Measurements from ENCODE around the gene OR51I2.

DNA sequence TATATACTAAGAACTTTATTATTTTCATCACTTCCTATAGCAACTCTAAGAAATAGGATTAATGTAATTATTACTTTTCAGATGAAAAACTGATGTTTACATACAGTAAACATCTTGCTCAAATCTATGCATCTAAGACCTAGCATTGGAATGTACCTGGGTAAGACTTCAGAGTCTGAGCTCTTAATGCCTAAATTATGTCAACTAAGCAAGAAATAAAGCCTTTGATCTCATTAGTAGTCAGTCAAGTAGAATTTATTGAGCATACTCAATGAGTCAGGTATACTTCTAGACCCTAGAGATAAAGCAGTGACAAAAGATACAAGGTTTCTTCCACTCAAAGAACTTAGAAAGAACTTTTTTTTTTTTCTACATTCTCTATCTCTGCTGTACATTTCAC, 44.0 kb upstream of the OR51I2 start:
- TF ChIP-seq, protein P1, sequence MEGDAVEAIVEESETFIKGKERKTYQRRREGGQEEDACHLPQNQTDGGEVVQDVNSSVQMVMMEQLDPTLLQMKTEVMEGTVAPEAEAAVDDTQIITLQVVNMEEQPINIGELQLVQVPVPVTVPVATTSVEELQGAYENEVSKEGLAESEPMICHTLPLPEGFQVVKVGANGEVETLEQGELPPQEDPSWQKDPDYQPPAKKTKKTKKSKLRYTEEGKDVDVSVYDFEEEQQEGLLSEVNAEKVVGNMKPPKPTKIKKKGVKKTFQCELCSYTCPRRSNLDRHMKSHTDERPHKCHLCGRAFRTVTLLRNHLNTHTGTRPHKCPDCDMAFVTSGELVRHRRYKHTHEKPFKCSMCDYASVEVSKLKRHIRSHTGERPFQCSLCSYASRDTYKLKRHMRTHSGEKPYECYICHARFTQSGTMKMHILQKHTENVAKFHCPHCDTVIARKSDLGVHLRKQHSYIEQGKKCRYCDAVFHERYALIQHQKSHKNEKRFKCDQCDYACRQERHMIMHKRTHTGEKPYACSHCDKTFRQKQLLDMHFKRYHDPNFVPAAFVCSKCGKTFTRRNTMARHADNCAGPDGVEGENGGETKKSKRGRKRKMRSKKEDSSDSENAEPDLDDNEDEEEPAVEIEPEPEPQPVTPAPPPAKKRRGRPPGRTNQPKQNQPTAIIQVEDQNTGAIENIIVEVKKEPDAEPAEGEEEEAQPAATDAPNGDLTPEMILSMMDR (IDR thresholded peaks at IDR 0.05), result no peak
- TF ChIP-seq POLR2A (IDR thresholded peaks at IDR 0.05) (no peak), EP300 (IDR thresholded peaks at IDR 0.05) (no peak)

All from tibial nerve (tissue), 4 donors.